ENCODE data around the gene CCDC57.

Gene CCDC57

GRCh38 chr17:82134101-82134500 is 78.5 kb downstream of the CCDC57 start:
- in situ Hi-C loops (cut with HindIII; ENCODE audit: low sequenced_read_pairs), result loop anchor here (25.0 kb wide), 1 partner anchor 403 kb away; no protein-coding TSS in a partner anchor

- in situ Hi-C loops (cut with HindIII; ENCODE audit: low sequenced_read_pairs), result loop anchor here (25.0 kb wide), 1 partner anchor 404 kb away; no protein-coding TSS in a partner anchor
Observed at GRCh38 chr17:82133166-82133953, 79.3 kb downstream of the CCDC57 start.

- in situ Hi-C loops (cut with HindIII; ENCODE audit: low sequenced_read_pairs), result loop anchor here (25.0 kb wide), 1 partner anchor 408 kb away; no protein-coding TSS in a partner anchor
Observed at GRCh38 chr17:82129095-82129494, 83.5 kb downstream of the CCDC57 start.

GRCh38 chr17:82128287-82128686 is 84.4 kb downstream of the CCDC57 start:
- in situ Hi-C loops (cut with HindIII; ENCODE audit: low sequenced_read_pairs), result loop anchor here (25.0 kb wide), 1 partner anchor 409 kb away; no protein-coding TSS in a partner anchor

GRCh38 chr17:82127704-82128103 is 84.9 kb downstream of the CCDC57 start:
- in situ Hi-C loops (cut with HindIII; ENCODE audit: low sequenced_read_pairs), result loop anchor here (25.0 kb wide), 1 partner anchor 410 kb away; no protein-coding TSS in a partner anchor

- in situ Hi-C loops (cut with HindIII; ENCODE audit: low sequenced_read_pairs), result loop anchor here (25.0 kb wide), 1 partner anchor 410 kb away; no protein-coding TSS in a partner anchor
Observed at GRCh38 chr17:82127315-82127595, 85.4 kb downstream of the CCDC57 start.

GRCh38 chr17:82126556-82127314 is 85.9 kb downstream of the CCDC57 start:
- in situ Hi-C loops (cut with HindIII; ENCODE audit: low sequenced_read_pairs), result loop anchor here (25.0 kb wide), 1 partner anchor 411 kb away; no protein-coding TSS in a partner anchor

GRCh38 chr17:82124101-82124500 is 88.5 kb downstream of the CCDC57 start:
- in situ Hi-C loops (cut with HindIII; ENCODE audit: low sequenced_read_pairs), result no loop called here

- in situ Hi-C loops (cut with HindIII; ENCODE audit: low sequenced_read_pairs), result no loop called here
Observed at GRCh38 chr17:82121660-82122629, 90.7 kb downstream of the CCDC57 start.

GRCh38 chr17:82121246-82121645 is 91.4 kb downstream of the CCDC57 start:
- in situ Hi-C loops (cut with HindIII; ENCODE audit: low sequenced_read_pairs), result no loop called here

GRCh38 chr17:82120148-82120547 is 92.5 kb downstream of the CCDC57 start:
- in situ Hi-C loops (cut with HindIII; ENCODE audit: low sequenced_read_pairs), result no loop called here

- in situ Hi-C loops (cut with HindIII; ENCODE audit: low sequenced_read_pairs), result no loop called here
Observed at GRCh38 chr17:82118815-82119380, 93.7 kb downstream of the CCDC57 start.

GRCh38 chr17:82118168-82118814 is 94.4 kb downstream of the CCDC57 start:
- in situ Hi-C loops (cut with HindIII; ENCODE audit: low sequenced_read_pairs), result no loop called here

GRCh38 chr17:82117139-82118090 is 95.2 kb downstream of the CCDC57 start:
- in situ Hi-C loops (cut with HindIII; ENCODE audit: low sequenced_read_pairs), result no loop called here

GRCh38 chr17:82116246-82116645 is 96.4 kb downstream of the CCDC57 start:
- in situ Hi-C loops (cut with HindIII; ENCODE audit: low sequenced_read_pairs), result no loop called here

GRCh38 chr17:82114872-82115271 is 97.8 kb downstream of the CCDC57 start:
- in situ Hi-C loops (cut with HindIII; ENCODE audit: low sequenced_read_pairs), result no loop called here

- in situ Hi-C loops (cut with HindIII; ENCODE audit: low sequenced_read_pairs), result no loop called here
Observed at GRCh38 chr17:82114447-82114846, 98.2 kb downstream of the CCDC57 start.

- in situ Hi-C loops (cut with HindIII; ENCODE audit: low sequenced_read_pairs), result no loop called here
Observed at GRCh38 chr17:82113941-82114340, 98.7 kb downstream of the CCDC57 start.

GRCh38 chr17:82113422-82113821 is 99.2 kb downstream of the CCDC57 start:
- in situ Hi-C loops (cut with HindIII; ENCODE audit: low sequenced_read_pairs), result no loop called here
